OCI-LY1 (cell line): ENCODE results near the gene ZMIZ1.

ENCODE experiments used
- H2AFZ ChIP-seq: fragments of 200-600 bp; sonication (generic), shearing (Covaris generic); 2 replicates; pipeline ENCODE4 v1.6.0; 2014; ENCODE audit warnings: antibody characterized with exemption, mild to moderate bottlenecking, low read length
- H3F3A ChIP-seq: fragments of 200-600 bp; sonication (generic), shearing (Covaris generic); 2 replicates; pipeline ENCODE4 v1.6.0; 2014; ENCODE audit warnings: mild to moderate bottlenecking, antibody characterized with exemption, low read length, moderate library complexity; ENCODE audit not compliant: insufficient read depth
- H3K27ac ChIP-seq: fragments of 200-600 bp; sonication (generic); 2 replicates; pipeline ENCODE4 v1.5.1; 2014; ENCODE audit warnings: low read length, mixed run types, mild to moderate bottlenecking, low read depth; ENCODE audit not compliant: poor library complexity, severe bottlenecking
- H3K27me3 ChIP-seq: fragments of 200-600 bp; sonication (generic); 2 replicates; pipeline ENCODE4 v1.6.0; 2014; ENCODE audit warnings: antibody characterized with exemption, mild to moderate bottlenecking, low read length, moderate library complexity; ENCODE audit not compliant: insufficient read depth
- H3K36me3 ChIP-seq: fragments of 200-600 bp; sonication (generic); 2 replicates; pipeline ENCODE4 v1.6.1; 2014; ENCODE audit warnings: mild to moderate bottlenecking, antibody characterized with exemption, low read length, moderate library complexity, mixed read lengths; ENCODE audit not compliant: insufficient read depth
- H3K4me1 ChIP-seq: fragments of 200-600 bp; sonication (generic); 2 replicates; pipeline ENCODE4 v1.5.1; 2014; ENCODE audit warnings: mild to moderate bottlenecking, low read length, moderate library complexity; ENCODE audit not compliant: insufficient read depth, severe bottlenecking
- H3K4me2 ChIP-seq: fragments of 200-600 bp; sonication (generic), shearing (Covaris generic); 2 replicates; pipeline ENCODE4 v1.6.1; 2014; ENCODE audit warnings: low read length
- H3K4me3 ChIP-seq: fragments of 200-600 bp; sonication (generic); 2 replicates; pipeline ENCODE4 v1.5.1; 2014; ENCODE audit warnings: low read length, low read depth, mild to moderate bottlenecking, mixed read lengths; ENCODE audit not compliant: poor library complexity, severe bottlenecking
- H3K79me2 ChIP-seq: fragments of 200-600 bp; shearing (Covaris generic); 2 replicates; pipeline ENCODE4 v1.6.1; 2016; ENCODE audit warnings: mixed run types, low read length, mixed read lengths; ENCODE audit not compliant: insufficient read depth
- H3K9ac ChIP-seq: fragments of 200-600 bp; sonication (generic), shearing (Covaris generic); 2 replicates; pipeline ENCODE4 v1.6.1; 2014; ENCODE audit warnings: mild to moderate bottlenecking, low read length, mixed read lengths
- H3K9me2 ChIP-seq: fragments of 200-600 bp; sonication (generic), shearing (Covaris generic); 2 replicates; pipeline ENCODE4 v1.6.1; 2014; ENCODE audit warnings: low read depth, mild to moderate bottlenecking, low read length, mixed read lengths
- H3K9me3 ChIP-seq: fragments of 200-600 bp; shearing (Covaris generic); 2 replicates; pipeline ENCODE4 v1.6.1; 2014; ENCODE audit warnings: low read length, mixed read lengths
- H4K20me1 ChIP-seq: fragments of 200-600 bp; sonication (generic), shearing (Covaris generic); 2 replicates; pipeline ENCODE4 v1.6.0; 2016; ENCODE audit warnings: mild to moderate bottlenecking, low read length; ENCODE audit not compliant: insufficient read depth
- EZH2 ChIP-seq: fragments of 200-600 bp; sonication (generic), shearing (Covaris generic); IDR thresholded peaks from 2 replicates; pipeline ENCODE4 v1.8.0; 2017; ENCODE audit warnings: borderline replicate concordance, mixed run types, mild to moderate bottlenecking, antibody characterized with exemption, low read length, moderate library complexity, mixed read lengths
- TF ChIP-seq, protein P1 (sequence below): fragments of 200-600 bp; sonication (generic), shearing (Covaris generic); IDR thresholded peaks from 2 replicates; pipeline ENCODE4 v1.5.1; 2017; ENCODE audit warnings: mild to moderate bottlenecking, antibody characterized with exemption, low read length, moderate library complexity, mixed read lengths

Gene ZMIZ1

DNA sequence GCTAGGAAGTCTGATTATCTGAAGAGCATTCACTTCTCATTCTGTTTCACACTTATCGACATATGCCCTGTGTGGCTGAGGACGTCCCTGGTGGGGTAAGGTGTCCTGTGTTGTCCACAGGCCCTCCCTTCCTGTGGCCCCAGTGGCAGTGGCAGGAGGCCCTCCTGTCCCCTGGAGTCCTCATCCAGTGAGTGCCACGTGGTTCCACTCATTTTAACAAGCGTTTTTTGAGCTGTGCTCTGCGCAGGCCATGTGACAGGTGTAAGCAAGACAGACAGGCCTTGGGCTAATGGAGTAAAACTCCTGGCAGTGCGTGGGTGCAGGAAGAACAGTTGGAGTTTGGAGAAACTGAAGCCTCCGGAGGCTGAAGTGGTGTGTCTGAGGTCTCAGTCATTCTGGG, 239.2 kb downstream of the ZMIZ1 start:
- no peaks in the 10 kb centered on the region for H3K36me3 ChIP-seq
- no peaks in the 10 kb centered on the region for H4K20me1 ChIP-seq
- TF ChIP-seq EZH2: no peak
- TF ChIP-seq, protein P1, sequence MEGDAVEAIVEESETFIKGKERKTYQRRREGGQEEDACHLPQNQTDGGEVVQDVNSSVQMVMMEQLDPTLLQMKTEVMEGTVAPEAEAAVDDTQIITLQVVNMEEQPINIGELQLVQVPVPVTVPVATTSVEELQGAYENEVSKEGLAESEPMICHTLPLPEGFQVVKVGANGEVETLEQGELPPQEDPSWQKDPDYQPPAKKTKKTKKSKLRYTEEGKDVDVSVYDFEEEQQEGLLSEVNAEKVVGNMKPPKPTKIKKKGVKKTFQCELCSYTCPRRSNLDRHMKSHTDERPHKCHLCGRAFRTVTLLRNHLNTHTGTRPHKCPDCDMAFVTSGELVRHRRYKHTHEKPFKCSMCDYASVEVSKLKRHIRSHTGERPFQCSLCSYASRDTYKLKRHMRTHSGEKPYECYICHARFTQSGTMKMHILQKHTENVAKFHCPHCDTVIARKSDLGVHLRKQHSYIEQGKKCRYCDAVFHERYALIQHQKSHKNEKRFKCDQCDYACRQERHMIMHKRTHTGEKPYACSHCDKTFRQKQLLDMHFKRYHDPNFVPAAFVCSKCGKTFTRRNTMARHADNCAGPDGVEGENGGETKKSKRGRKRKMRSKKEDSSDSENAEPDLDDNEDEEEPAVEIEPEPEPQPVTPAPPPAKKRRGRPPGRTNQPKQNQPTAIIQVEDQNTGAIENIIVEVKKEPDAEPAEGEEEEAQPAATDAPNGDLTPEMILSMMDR: no peak
- no peak overlapping the region for H3K4me2 ChIP-seq
- H3K79me2 ChIP-seq: no peaks in the 10 kb centered on the region
- H3F3A ChIP-seq: no peaks in the 10 kb centered on the region
- H3K9me2 ChIP-seq: no peaks in the 10 kb centered on the region
- H2AFZ ChIP-seq: no peak overlapping the region
- no peaks in the 10 kb centered on the region for H3K4me1 ChIP-seq
- no peak overlapping the region for H3K9ac ChIP-seq
- no peaks in the 10 kb centered on the region for H3K27me3 ChIP-seq
- H3K4me3 ChIP-seq: no peak overlapping the region
- H3K27ac ChIP-seq: no peak overlapping the region
- no peaks in the 10 kb centered on the region for H3K9me3 ChIP-seq

DNA sequence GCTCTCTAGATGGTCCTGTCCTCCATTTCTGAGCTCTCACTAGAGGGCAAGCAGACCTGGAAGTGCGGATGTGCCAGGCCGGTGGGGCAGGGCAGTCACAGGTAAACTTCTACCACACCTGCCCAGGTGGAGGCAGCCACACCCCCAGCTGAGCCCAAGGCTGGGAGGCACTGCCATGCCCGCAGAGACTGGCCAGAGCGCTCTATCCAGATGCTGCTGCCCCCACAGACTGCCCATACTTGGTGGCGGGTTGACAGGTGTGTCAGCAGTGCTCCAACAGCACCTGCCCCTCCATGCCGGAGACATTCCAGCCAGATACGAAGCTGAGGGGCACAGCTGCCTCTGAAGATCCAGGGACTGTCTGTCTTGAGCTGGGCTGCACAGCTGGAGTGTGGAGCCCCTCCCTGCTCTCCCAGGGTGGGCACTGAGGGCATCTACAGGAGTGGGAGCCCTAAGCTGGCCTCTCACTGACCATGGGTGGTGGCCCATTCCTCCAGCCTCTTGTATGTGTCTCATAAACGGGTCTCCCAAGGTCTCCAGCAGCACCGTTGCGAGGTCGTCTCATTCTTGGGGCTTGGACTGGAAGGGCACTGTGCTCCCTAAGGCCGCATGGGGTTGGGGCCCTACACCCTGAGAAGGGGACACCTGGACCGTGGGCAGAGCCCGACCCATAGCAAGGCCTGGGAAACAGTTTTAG, 240.4 kb downstream of the ZMIZ1 start:
- no peaks in the 10 kb centered on the region for H3K9me3 ChIP-seq
- no peaks in the 10 kb centered on the region for H3K36me3 ChIP-seq
- no peaks in the 10 kb centered on the region for H3K4me1 ChIP-seq
- no peaks in the 10 kb centered on the region for H3K9me2 ChIP-seq
- no peak overlapping the region for H3K27ac ChIP-seq
- no peaks in the 10 kb centered on the region for H4K20me1 ChIP-seq
- H3K27me3 ChIP-seq: no peaks in the 10 kb centered on the region
- H2AFZ ChIP-seq: no peak overlapping the region
- no peak overlapping the region for H3K9ac ChIP-seq
- H3K4me2 ChIP-seq: no peak overlapping the region
- H3F3A ChIP-seq: no peaks in the 10 kb centered on the region
- no peaks in the 10 kb centered on the region for H3K79me2 ChIP-seq
- H3K4me3 ChIP-seq: no peak overlapping the region
- TF ChIP-seq EZH2: no peak
- TF ChIP-seq, protein P1: no peak

DNA sequence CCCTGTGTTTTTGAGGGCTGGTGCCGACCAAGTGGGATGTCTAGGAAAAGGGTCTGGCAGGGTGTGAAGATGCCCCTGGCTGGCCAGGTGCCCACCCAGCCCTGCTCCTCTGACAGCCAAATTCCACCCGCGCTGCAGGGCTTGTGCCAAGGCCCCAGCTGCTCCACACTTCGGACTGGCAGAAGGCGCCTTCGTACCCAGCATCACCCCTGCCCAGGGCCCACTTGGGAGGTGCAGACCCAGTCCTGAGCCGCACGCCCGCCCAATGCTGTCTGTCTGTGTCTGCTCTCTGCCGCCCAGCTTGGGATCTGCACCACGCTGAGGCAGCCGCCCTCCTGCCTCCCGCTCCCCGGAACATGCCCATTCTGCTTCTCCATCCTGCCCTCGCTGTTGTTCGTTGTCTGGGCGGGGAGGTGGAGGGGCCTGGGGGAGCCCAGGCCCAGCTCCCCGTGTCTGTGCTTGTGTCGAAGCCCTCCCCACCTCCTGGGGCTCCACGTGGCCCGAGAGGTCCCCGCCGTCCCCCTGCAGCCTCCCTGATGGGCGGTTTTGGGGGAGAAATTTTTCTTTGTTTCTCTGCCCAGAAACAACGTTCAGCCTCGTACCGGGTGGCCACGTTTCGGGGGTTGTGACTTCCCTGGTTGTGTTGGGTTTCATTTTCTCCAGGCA, 241.6 kb downstream of the ZMIZ1 start:
- no peak overlapping the region for H3K27ac ChIP-seq
- no peaks in the 10 kb centered on the region for H3K9me2 ChIP-seq
- no peaks in the 10 kb centered on the region for H3F3A ChIP-seq
- H3K4me1 ChIP-seq: no peaks in the 10 kb centered on the region
- no peaks in the 10 kb centered on the region for H3K9me3 ChIP-seq
- no peak overlapping the region for H3K4me2 ChIP-seq
- no peak overlapping the region for H3K4me3 ChIP-seq
- no peaks in the 10 kb centered on the region for H3K36me3 ChIP-seq
- H3K9ac ChIP-seq: no peak overlapping the region
- H3K79me2 ChIP-seq: no peaks in the 10 kb centered on the region
- TF ChIP-seq, protein P1: no peak
- no peak for TF ChIP-seq EZH2
- no peaks in the 10 kb centered on the region for H3K27me3 ChIP-seq
- no peak overlapping the region for H2AFZ ChIP-seq
- H4K20me1 ChIP-seq: no peaks in the 10 kb centered on the region
